ENCODE results near the gene KIF18A. TPM values are rescaled to one million over a fixed set of nuclear protein-coding genes. Genes with fewer than 3 reads are reported as not detected.

Gene KIF18A
- total and polyA plus RNA-seq, 2 of the 8 experiments (the other 6 are each of a cell fraction or from before 2014, with no cell fraction given): 4.0 to 23.3 TPM

DNA sequence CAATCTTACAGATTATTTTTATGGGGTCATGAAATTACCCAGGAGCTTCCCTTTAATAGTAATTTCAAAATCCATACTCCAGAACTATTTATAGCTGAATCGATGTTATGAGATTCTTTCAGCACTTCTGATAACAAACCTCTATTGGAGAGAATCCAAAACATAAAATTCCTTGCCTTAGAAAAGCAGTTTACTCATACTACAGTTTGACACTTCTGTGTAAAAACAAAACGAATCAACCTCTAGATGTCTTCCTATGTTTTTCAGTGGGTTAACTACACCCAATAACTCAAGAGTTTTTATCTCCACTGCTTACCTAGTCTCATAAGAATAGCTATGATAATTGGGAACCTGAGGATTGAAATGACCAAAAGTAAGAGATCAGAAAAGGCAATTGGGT, 35.6 kb downstream of the KIF18A start (continued):
- TF ChIP-seq CHD7 (IDR thresholded peaks at IDR 0.05; ENCODE audit: insufficient replicate concordance, low read length): no peak
- no peak for TF ChIP-seq ASH2L (IDR thresholded peaks at IDR 0.05; ENCODE audit: low read length)
- TF ChIP-seq BACH1 (IDR thresholded peaks at IDR 0.05; ENCODE audit: low read length): no peak
- no peak for TF ChIP-seq CBX5 (IDR thresholded peaks at IDR 0.05; ENCODE audit: low read depth, low read length)
- no peak for TF ChIP-seq RXRA (IDR thresholded peaks at IDR 0.05; ENCODE audit: insufficient read depth, low read depth, low read length)
- TF ChIP-seq CEBPB (IDR thresholded peaks at IDR 0.05; ENCODE audit: low read depth, low read length): no peak
- no peak for TF ChIP-seq TAF1 (IDR thresholded peaks at IDR 0.05; ENCODE audit: low read depth, low read length)
- no peak for TF ChIP-seq SIX5 (IDR thresholded peaks at IDR 0.05; ENCODE audit: low read depth, low read length)
- no peak for TF ChIP-seq RBBP5 (IDR thresholded peaks at IDR 0.05; ENCODE audit: borderline replicate concordance, low read depth, low read length)
- TF ChIP-seq POLR2A (IDR thresholded peaks at IDR 0.05; ENCODE audit: control extremely low read depth in 1 of 2, low read depth in 2 of 2, low read length in 2 of 2): no peak
